MV-4-11 (cell line): Measurements from ENCODE around the gene BATF3.
A peak's percentile ranks its signal among the peaks of the same experiment; 100 is the strongest.

Experiments used
- DNase-seq: peaks from one replicate; lab custom pipeline; 2025; lab: John Stamatoyannopoulos, UW

BATF3 gene

DNA sequence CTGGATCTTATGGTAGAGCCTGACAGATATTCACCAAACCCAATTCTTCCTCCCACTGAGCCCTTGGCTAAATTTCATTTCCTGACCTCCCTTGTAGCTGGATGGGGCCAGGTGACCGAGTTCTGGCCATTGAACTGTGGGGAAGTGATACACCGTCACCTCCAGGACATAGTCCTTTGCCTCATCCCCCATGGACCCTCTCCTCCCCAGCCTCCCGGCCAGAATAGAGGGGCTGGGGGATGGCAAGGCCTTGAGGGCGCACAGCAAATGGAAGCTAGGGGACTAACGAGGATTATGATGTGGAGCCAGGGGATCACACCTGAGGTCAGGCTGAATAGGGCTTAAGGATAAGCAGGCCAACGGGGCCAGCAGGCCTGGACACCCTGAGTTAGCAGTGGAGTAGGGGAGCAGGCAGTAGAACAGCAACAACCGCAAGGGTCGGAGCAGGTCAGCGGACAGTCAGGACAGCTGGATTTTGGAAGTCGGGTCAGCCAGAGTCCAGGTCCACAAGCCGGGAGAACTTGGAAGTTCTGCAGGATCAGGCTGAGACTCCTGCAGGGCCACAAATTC lies 15.0 kb downstream of the BATF3 start:
- no peak for DNase-seq

DNA sequence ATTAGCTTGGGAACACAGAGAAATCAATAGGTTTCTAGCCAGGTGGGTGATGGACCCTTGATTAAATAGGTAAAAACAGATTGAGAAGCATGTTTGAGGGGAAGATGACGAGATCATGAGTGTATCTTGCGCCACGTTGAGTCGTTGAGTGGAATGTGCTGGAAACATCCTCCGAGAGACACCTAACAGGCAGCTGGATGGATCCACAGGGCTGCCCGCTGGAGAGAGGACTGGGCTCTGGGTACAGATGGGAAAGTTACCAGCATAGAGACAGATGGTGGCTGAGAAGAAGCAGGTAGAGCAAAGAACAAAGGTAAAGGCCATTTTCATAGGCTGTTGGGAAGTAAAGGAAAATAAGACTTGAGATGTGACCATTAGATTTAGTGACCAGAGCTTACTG lies 15.6 kb downstream of the BATF3 start:
- no peak for DNase-seq

DNA sequence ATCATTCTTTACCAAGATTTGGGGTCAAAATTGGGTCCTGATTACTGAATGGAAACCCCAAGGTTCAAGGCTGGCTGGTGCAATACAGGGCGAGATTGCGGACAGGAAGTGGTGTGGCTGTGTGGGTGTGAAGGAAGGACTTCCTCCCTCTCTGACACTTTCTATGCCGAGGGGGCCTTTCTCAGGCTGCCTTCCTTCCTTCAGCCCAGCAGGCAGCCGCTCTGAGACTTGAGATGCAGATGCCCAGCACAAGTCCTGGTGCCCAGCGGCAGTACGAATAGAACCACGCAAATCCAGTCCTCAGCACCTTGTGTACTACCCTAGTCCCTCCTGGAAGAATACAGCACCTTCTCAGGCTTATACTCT lies 16.3 kb downstream of the BATF3 start:
- DNase-seq = peak; percentile 91

DNA sequence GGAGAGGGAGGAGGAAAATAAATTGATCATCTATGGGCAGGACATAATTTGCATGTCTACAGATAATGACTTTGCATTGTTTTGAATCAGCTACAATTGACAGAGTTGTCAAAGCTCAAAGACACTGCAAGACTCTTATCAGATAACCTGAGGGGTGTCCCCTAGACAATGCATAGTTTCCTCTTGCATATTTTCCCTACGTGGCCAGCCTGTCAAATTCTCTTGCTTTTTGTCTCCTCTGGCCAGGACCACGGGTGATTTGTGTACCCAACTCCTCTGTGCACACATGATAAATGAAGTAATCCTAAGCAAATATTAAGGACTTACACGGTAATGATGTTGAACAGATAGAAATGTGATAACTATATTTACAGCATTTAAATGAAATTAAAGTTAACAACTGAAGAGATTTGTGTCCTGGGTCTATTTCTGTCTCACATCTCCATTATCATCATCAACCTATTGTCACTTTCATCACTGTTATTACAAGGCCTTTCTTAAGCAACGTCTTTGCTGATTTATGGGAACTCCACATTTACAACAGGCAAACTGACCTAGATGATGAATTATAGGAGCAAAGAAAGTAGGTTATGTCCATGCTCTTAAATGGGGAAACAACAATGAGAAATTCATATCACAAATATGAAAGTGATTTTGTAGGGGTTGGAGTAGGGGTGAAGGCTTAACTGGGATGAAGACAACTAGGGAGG lies 18.8 kb downstream of the BATF3 start:
- DNase-seq = no peak

DNA sequence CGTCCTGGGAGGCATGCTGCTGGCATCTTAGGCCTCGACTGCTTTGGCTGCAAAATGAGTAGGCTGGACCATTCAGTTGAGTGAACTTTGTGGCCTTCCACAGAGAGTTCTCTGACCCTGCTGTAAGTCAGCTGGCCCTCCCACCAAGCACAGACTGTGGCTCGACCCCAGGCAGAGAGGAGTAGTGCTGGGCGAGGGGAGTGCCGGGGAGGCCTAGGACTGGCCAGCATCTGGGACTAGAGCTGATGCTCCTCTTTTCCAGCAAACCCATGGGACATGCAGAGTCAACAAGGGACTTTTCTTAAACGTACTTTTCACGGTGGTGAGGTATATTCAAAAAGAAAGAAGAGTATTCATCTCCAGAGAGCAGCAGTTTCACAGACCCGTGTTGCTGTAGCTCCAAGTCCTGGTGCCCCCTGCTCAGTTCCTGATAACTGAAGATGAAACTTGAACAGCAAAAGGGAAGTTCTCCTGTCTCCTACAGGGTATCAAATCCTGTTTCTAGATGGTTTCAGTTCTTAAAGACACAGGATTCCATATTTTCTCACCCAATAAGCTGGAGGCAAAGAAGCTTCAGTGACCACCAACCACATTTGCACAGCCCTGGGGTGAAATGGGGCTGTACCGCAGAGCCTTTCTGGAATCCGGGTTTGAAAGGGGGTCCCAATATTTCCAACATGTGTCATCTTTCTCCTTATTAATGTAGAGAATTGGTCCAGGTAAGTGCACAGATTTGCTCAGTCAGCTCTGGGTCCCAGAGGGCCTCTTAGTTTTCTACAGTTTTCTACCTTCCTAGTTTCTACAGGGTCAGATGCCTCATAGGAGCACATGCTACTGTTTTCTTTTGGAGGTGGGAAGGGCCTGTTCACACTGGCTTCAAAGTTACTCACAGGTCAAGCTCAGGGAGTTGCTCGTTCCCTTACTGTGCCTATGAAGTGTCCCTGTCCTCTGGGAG lies 20.9 kb downstream of the BATF3 start:
- DNase-seq = peak; percentile 89

DNA sequence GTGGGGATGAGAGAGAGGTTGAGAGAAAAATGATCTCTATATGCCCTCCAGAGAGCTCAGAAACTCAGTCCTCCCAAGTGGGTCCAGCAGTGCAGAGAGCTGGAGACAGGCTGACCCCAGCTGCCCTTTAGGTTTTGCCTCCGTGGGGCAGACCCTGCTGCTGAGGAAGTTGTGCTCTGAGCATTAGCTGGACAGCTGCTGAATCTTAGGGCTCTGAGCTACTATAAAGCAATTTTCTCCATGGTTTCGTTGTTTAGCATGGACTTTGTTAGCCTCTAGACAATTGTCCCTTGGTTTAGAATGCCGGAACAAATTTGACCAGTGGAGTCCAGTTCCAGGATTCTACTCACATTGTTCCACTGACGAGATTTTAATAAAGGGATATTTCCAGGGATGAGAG lies 22.1 kb downstream of the BATF3 start:
- no peak for DNase-seq

DNA sequence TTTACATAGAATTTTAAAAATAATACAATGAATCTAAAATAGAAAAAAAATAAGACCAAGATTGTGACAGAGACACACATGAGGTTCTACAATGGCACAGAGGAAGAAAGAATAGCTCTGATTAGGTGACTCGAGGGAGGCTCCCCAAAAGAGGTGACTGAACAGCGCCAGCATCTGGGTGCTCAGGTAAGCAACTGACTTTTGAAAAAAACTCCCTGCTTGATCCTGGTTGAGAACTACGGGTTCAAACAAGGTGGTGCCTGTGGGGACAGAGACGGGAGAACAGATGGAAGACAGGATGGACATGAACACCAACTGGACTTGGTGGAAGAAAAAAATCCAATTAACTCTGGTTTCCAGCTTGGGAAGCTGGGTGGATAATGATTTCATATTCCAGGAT lies 22.5 kb downstream of the BATF3 start:
- DNase-seq = no peak

DNA sequence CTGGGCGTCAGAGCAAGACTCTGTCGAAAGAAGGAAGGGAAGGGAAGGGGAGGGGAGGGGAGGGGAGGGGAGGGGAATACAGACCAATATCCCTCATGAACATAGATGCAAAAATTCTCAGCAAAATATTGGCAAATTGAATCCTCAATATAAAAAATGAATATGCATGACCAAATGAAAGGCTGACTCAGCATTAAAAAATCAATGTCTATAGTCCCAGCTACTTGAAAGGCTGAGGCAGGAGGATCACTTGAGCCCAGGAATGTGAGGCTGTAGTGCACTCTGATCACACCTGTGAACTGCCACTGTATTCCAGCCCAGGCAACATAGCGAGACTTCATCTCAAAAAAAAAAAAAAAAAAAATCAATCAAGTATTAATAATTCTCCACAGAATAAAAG lies 24.0 kb downstream of the BATF3 start:
- no peak for DNase-seq

DNA sequence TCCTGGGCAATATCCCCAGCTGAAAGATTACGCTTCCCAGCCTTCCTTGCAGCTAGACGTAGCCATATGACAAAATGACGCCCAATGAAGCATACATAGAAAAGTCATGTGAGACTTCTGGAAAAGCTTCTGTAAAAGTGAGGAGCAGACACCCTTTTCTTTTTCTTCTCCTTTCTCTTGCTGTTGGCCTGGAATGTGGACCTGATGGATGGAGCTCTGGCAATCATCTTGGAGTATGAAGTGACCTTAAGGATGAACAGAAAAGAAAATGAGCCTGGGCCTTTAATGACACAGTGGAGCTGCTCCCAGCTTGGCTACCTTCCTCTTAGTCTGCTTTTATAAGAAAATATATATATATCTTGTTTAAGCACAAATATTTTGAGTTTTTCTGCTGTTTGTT lies 24.8 kb downstream of the BATF3 start:
- no peak for DNase-seq

DNA sequence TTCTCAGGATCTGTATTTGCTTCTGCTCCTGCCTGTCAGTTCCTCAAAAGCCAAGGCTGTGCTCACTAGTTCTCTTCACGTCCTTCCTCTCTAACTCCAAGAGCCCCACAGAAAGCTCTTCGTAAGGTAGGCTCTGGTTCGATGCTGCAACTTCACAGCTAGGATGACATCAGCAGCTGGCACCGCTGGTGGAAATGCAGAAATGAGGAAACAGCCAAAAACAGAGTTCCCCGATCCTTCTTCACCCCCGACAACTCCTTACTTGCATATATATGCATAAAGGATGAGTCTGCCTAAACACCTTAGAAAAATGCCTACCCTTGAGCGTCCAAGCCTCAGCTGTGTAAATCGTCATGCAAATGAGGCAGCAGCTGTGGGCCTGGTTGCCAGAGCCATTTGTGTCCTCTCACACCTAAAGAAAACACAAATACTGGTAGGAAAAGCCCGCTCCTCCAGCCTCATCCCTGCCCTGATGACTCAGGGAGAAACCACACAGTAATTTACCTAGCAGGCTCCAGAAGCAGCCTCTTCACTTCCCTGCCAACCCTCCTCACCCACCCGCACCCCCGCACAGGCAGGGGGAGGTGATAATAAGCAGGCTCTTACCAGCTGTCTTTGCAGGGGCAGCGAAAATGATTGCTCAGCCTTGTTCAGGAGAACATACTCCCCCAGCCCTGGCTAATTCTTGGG lies 28.2 kb downstream of the BATF3 start:
- peak; percentile 97 for DNase-seq

DNA sequence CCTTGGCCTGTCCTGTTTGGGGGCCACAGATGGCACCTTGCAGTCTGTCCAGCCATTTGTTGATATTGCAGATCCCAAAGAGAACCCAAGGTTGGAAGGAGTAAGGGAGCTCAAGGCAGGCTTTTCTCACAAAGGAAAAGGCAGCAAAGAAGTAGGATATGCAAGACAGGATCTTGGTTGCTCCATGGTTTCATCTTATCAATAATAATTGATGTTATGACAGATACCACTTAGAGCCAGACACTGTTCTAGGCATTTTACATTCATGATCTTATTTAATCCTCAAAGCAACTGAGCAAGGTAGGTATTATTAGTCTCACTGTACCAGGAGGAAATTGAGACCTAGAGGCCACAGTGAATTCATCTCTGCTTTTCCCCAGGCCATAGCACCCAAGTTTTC lies 28.8 kb downstream of the BATF3 start:
- DNase-seq = no peak

DNA sequence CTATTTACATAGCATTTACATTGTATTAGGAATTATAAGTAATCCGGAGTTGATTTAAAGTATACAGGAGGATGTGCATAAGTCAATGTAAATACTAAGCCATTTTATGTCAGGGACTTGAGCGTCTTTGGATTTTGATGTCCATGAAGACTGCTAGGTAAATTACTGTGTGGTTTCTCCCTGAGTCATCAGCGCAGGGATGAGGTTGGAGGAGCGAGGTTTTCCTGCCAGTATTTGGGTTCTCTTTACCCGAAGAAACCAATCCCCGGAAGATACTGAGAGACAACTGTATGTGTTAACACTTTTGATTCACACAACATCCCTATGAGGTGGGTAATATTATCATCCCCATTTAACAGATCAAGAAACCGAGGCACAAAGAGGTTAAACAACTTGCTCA lies 29.3 kb downstream of the BATF3 start:
- DNase-seq = no peak

DNA sequence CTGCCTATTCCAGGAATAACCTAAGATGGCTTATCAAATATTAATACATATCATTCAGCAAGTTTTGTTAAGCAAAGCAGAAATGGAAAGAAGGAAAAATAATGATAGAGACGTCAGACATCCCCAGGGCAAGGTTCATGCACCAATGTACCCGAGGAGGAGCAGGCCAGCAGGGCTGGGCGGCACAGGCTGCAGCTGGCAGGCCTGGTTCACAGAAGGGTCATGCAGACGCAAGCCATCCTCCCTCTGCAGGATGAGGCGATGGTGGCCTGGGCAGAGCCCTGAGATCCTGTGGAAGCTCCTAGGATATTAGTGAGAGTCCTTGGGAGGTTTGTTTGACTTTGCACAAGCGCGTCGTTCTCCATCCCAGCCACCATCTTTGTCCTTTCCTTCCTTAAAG lies 30.0 kb downstream of the BATF3 start:
- no peak for DNase-seq

DNA sequence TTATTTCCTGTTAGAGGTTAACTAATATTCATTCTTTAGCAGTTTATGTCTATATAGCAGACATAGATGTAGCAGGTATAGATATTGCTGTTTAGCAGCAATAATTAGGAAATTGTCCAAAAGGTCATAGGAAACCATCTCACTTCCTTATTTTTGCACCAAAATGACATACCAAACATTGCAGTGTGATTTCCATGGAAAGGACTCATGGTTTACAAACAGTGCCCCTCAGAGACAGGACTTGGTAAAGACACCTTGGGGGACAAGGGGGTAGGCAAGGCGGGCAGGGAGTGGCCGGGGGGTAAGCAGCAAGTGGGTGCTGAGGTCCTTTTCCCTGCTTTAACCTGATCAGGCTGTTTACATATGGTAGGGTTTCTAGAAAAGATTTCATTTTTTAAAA lies 30.5 kb downstream of the BATF3 start:
- DNase-seq = peak; percentile 83

DNA sequence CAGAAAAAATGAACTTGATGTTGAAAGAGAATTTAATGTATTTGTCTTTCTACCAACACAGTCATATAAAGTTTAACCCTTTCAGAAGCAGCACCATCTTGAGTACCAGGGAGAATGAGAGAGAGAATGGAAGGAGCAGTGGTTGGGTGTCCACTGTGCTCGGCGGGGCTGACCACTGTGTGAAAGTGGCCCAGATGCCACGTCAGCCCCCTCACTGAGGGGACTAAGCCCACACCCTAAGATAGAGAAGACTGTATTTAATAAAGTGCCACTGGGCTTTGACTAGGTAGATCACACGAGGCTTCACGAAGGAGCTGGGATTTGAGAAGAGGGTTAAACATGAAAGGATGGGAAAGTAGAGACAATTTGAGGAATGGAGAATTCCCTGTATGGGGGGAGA lies 31.2 kb downstream of the BATF3 start:
- DNase-seq = no peak

DNA sequence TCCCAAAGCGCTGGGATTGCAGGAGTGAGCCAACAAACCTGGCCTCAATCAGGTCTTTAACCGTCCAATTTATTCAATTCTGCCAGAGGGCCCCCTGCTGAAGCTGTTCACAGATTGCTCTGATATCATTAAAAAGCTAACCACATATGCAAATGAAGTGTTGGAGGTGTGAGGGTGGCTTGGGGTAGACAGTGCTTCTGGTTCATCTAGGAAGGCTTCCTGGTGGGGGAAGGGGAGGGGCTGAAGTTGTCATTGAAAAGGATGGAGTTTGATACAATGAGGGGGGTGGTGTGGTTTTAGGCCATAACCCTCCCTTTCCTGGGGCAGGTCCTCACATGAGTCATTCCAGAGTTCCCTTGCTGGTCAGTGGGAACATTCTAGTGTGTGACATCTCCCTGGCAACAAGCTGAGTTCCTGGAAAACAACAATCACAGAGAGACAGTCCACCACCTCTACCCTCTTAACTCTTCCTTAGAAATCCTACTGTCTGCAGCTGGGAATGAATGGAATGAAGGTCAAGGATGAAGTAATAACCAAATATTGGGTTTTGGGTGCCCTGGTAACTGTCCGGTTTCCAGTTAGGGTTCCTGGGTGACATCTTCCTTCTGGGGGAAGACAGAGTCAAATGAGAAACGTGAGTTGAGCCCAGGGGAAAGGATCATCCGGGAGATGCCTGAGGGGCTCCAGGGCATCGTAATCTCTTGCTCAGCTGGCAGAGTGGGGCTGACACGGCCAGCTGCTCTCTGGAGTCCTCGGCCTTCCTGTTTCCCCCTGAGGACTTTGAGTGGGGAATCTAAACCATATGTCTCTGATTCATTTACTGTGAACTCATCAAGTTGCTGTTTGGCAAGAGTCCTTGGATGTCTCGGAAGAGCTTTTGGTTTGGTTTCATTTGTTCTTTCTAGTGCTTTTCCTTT lies 32.2 kb downstream of the BATF3 start:
- peak; percentile 78 for DNase-seq

DNA sequence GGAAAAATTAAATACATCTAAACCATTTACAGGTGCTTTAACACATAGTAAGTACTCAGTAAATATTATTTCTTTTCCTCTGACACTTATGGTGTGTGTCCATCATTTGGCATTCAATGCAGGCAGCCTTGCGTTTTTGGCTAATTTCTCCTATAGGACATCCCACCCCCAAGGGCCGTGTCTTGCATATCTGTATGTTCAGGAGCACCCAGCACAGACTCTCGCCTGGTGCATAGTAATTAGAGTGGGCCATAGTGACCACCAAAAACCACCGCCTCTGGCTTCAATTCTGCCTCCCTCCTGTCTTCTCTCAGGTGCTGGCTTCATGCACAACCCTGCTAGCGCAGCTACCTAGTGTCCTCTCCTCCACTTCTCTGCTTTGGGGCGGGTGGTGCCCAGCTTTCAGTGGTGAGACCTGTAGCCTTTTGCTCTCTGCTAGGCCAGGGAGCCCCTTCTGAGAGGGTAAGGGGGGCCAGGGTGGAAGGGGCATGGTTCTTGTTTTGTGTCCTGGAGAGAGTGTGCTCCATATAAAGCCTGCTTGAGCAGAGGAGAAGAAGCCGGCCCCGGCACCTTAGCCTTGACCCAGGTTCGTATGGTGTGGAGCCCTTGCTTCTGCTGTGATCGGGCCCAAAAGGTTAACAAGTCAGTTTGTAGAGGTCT lies 33.4 kb downstream of the BATF3 start:
- DNase-seq = no peak

DNA sequence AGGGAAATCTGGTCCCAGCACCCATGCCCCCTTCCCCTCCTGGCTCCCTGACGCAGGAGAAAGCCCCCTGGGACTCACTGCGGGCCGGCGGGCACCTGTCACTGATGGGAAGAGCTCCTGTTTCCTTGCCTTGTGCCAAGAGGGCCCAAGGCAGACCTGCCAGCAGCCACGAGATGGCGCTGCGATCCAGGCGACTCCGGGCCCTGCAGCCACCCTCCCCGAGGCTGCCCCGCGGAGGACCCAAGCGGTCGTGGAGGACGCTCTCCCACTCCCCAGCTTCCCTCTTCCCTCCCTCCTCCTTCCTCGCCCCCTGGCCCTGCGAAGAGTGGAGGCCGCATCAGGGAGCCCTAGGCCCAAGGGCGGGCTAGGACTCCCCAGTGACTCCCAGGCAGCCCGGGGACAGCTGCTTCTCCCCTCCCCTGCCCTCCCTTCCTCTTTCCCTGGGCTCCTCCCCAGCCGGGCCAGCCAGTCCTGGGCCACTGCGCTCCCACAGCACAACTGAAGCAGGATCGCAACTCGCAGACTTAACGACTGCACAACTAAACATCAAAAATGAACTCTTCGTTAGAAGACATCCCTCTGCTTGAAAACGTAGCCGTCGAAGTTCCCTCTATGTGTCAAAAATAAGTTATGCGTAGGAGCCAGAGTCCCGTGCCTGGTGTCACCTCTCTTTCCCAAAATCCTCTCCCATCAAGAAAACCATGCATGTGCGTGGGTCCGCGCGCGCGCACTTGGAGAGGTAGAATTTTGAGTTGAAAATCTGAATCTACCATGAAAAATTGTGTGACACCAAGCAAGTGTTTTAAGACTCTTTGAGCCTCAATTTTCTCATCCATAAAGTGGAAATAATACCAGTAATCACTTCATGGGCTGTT lies 34.2 kb downstream of the BATF3 start:
- peak; percentile 73 for DNase-seq

DNA sequence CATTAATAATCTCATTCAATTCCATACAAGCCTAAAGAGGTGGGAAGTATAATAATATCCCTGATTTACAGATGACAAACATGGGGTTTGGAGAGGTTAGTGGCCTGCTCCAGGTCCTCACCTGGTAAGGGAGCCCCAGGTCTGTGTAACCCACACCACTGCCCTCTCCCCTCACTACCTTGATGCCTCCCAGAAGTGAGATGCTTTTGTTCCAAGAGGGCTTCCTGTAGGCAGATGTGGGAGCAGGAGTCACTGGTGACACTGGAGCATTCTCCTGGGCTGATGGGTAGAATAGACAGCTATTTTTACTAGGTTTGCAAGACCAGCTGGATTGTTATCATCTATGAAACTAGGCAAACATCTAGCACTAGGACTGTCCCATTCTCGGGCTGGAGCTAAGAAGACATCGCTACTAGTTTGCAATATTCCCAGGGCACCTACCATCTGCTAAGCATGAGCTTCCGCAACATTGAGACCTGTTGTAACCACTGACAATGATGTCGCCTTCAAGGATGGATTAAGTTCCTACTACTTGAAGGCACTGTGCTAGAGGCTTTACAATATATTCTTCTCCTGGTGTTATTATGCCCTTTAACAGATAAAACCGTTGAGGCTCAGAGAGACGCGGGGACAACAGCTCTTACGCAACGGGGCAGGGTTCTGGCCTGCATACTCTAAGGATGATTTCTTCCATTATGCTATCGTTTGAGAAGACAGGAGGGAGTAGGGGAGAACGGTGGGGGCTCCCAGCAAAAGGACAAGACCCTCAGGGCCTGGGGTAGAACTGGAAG lies 35.0 kb downstream of the BATF3 start:
- peak; percentile 24 for DNase-seq
